Mucosa of rectum (tissue), 2 donors: ENCODE results near the gene FAM161B.
"Not testable (repeated sequence)": the region's sequence is repeated elsewhere in the genome, so short reads cannot be mapped to it uniquely, and the experiment has no call there.

ENCODE experiments used
- H3K27ac ChIP-seq, 2 donors: one replicate each; pipeline ENCODE4 v1.7.0; 2013; ENCODE audit warnings: inconsistent platforms in 2 of 2, low read depth in 2 of 2, low read length in 2 of 2
- H3K27me3 ChIP-seq, 2 donors: one replicate each; pipeline ENCODE4 v1.7.0; 2013; ENCODE audit warnings: low read length in 2 of 2; ENCODE audit not compliant: control insufficient read depth in 2 of 2, insufficient read depth in 2 of 2
- H3K36me3 ChIP-seq, 2 donors: one replicate each; pipeline ENCODE4 v1.7.0; 2013; ENCODE audit warnings: low read length in 2 of 2; ENCODE audit not compliant: control insufficient read depth in 2 of 2, insufficient read depth in 2 of 2
- H3K4me1 ChIP-seq, 2 donors: one replicate each; pipeline ENCODE4 v1.7.0; 2013; ENCODE audit warnings: low read length in 2 of 2, mild to moderate bottlenecking in 1 of 2; ENCODE audit not compliant: control insufficient read depth in 2 of 2, insufficient read depth in 2 of 2
- H3K4me3 ChIP-seq, 2 donors: one replicate each; pipeline ENCODE4 v1.7.0; 2013; ENCODE audit warnings: low read length in 2 of 2
- H3K9ac ChIP-seq, 2 donors: one replicate each; pipeline ENCODE4 v1.7.0; 2013; ENCODE audit warnings: low read length in 2 of 2, low read depth in 1 of 2, mild to moderate bottlenecking in 1 of 2
- H3K9me3 ChIP-seq, 2 donors: one replicate each; pipeline ENCODE4 v1.7.0; 2013; ENCODE audit warnings: low read length in 2 of 2; ENCODE audit not compliant: control insufficient read depth in 2 of 2
- donor health status: healthy.
- donor health status: Normal muscosa, but diverticular disease.

The FAM161B gene

GRCh38 chr14:73949752-73950734 lies at the start of gene FAM161B, which contains the start of gene COQ6:
Gene FAM161B, minus strand, starts transcription at chr14:73950094. Its CDS starts 68 bp downstream, at chr14:73950026.
Gene COQ6, plus strand, starts transcription at chr14:73950302. Its CDS starts 31 bp downstream, at chr14:73950333.
- Histone ChIP-seq H3K36me3 (peaks cover 7% of the 10 kb centered on the region in 2 donors), H3K9ac (peak within 1 kb of the TSS; percentile 76 to 86), H3K27ac (peak within 1 kb of the TSS; percentile 83 to 94), H3K4me3 (peak within 1 kb of the TSS; percentile 91 to 93), H3K9me3 (no peaks in the 10 kb centered on the region), H3K27me3 (no peaks in the 10 kb centered on the region), H3K4me1 (peaks cover 12 to 19% of the 10 kb centered on the region in 2 donors)

GRCh38 chr14:73998726-73999125 lies 48.8 kb upstream of the FAM161B start:
- H3K4me1 ChIP-seq, result peaks cover 8 to 30% of the 10 kb centered on the region in 2 donors
- H3K27me3 ChIP-seq, result no peaks in the 10 kb centered on the region
- no peaks in the 10 kb centered on the region for H3K9me3 ChIP-seq
- H3K27ac ChIP-seq, result peak overlapping the region; percentile 93 to 94
- H3K9ac ChIP-seq, result peak overlapping the region; percentile 1 to 67
- peak overlapping the region; percentile 30 to 44 for H3K4me3 ChIP-seq
- H3K36me3 ChIP-seq, result peaks cover 0 to 4% of the 10 kb centered on the region in 2 donors

GRCh38 chr14:73997944-73998447 lies 48.1 kb upstream of the FAM161B start:
- H3K36me3 ChIP-seq, result no peaks in the 10 kb centered on the region
- H3K27me3 ChIP-seq, result no peaks in the 10 kb centered on the region
- H3K9me3 ChIP-seq, result no peaks in the 10 kb centered on the region
- peaks cover 13 to 30% of the 10 kb centered on the region in 2 donors for H3K4me1 ChIP-seq
- H3K4me3 ChIP-seq, result peak overlapping the region; percentile 49 to 55
- H3K9ac ChIP-seq, result peak overlapping the region; percentile 38 to 67
- H3K27ac ChIP-seq, result peak overlapping the region; percentile 93 to 94

- peak overlapping the region; percentile 72 to 77 for H3K9ac ChIP-seq
- H3K27me3 ChIP-seq, result no peaks in the 10 kb centered on the region
- no peaks in the 10 kb centered on the region for H3K9me3 ChIP-seq
- H3K4me3 ChIP-seq, result peak overlapping the region; percentile 49 to 79
- no peaks in the 10 kb centered on the region for H3K36me3 ChIP-seq
- peaks cover 13 to 30% of the 10 kb centered on the region in 2 donors for H3K4me1 ChIP-seq
- peak overlapping the region; percentile 93 to 94 for H3K27ac ChIP-seq
These were observed 47.4 kb upstream of the FAM161B start for GRCh38 chr14:73997108-73997943.

- Histone ChIP-seq H3K9ac (peak overlapping the region; percentile 72 to 77), H3K4me1 (peaks cover 13 to 30% of the 10 kb centered on the region in 2 donors), H3K36me3 (no peaks in the 10 kb centered on the region), H3K27ac (peak overlapping the region; percentile 93 to 94), H3K27me3 (no peaks in the 10 kb centered on the region), H3K9me3 (no peaks in the 10 kb centered on the region), H3K4me3 (peak overlapping the region; percentile 48 to 79)
These were observed 46.8 kb upstream of the FAM161B start for GRCh38 chr14:73996731-73997107.

- Histone ChIP-seq H3K4me1 (peaks cover 13 to 30% of the 10 kb centered on the region in 2 donors), H3K4me3 (peak overlapping the region; percentile 79), H3K9me3 (no peaks in the 10 kb centered on the region), H3K36me3 (no peaks in the 10 kb centered on the region), H3K27me3 (no peaks in the 10 kb centered on the region), H3K9ac (peak overlapping the region; percentile 72 to 77), H3K27ac (peak overlapping the region; percentile 93 to 94)
These were observed 46.1 kb upstream of the FAM161B start for GRCh38 chr14:73995977-73996378.

- Histone ChIP-seq H3K9ac (peak overlapping the region; percentile 72 to 77), H3K27ac (peak overlapping the region; percentile 93 to 94), H3K4me3 (peak overlapping the region; percentile 79), H3K4me1 (peaks cover 13 to 30% of the 10 kb centered on the region in 2 donors)
- not testable (repeated sequence) for H3K36me3 ChIP-seq, H3K9me3 ChIP-seq, H3K27me3 ChIP-seq
These were observed 45.0 kb upstream of the FAM161B start for GRCh38 chr14:73994926-73995325.

- H3K36me3 ChIP-seq, result peaks cover 17 to 21% of the 10 kb centered on the region in 2 donors
- H3K27me3 ChIP-seq, result no peaks in the 10 kb centered on the region
- no peak overlapping the region for H3K27ac ChIP-seq
- H3K4me1 ChIP-seq, result peaks cover 4 to 6% of the 10 kb centered on the region in 2 donors
- no peaks in the 10 kb centered on the region for H3K9me3 ChIP-seq
- no peak overlapping the region for H3K9ac ChIP-seq
- H3K4me3 ChIP-seq, result no peak overlapping the region
These were observed 41.2 kb upstream of the FAM161B start for GRCh38 chr14:73991092-73991491.

GRCh38 chr14:73988656-73989055 lies 38.8 kb upstream of the FAM161B start:
- not testable (repeated sequence) for H3K9ac ChIP-seq, H3K4me3 ChIP-seq, H3K9me3 ChIP-seq, H3K27me3 ChIP-seq, H3K4me1 ChIP-seq
- H3K27ac ChIP-seq, result peak overlapping the region in 1 of 2 donors; percentile 47
- peaks cover 30 to 35% of the 10 kb centered on the region in 2 donors for H3K36me3 ChIP-seq
